HG02870 (cell line): ENCODE data around the gene POTEE.
"Not testable (repeated sequence)": the region's sequence is repeated elsewhere in the genome, so short reads cannot be mapped to it uniquely, and the experiment has no call there.

Experiments used
- ATAC-seq: cut with Tn5 transposase; IDR thresholded peaks from one replicate; pipeline ENCODE4 v1.9.1; 2021; ENCODE audit warnings: mild to moderate bottlenecking, moderate library complexity; ENCODE audit not compliant: unreplicated experiment

Gene POTEE

GRCh38 chr2:131209030-131209772, at the start of gene POTEE:
POTEE (plus strand) TSS chr2:131209536; CDS start chr2:131218403, 8,867 bp downstream.
- ATAC-seq, result not testable (repeated sequence)

GRCh38 chr2:131165562-131165961, 43.8 kb upstream of the POTEE start:
- ATAC-seq, result not testable (repeated sequence)

GRCh38 chr2:131168538-131168937, 40.8 kb upstream of the POTEE start:
- no peak for ATAC-seq

- not testable (repeated sequence) for ATAC-seq
Measured at GRCh38 chr2:131178050-131178449, 31.3 kb upstream of the POTEE start.

GRCh38 chr2:131178721-131179418, 30.5 kb upstream of the POTEE start:
- not testable (repeated sequence) for ATAC-seq

- not testable (repeated sequence) for ATAC-seq
Measured at GRCh38 chr2:131181451-131181850, 27.9 kb upstream of the POTEE start.

GRCh38 chr2:131193421-131193820, 15.9 kb upstream of the POTEE start:
- ATAC-seq, result not testable (repeated sequence)

- ATAC-seq, result not testable (repeated sequence)
Measured at GRCh38 chr2:131196186-131196585, 13.2 kb upstream of the POTEE start.

- no peak for ATAC-seq
Measured at GRCh38 chr2:131201098-131201497, 8.2 kb upstream of the POTEE start.

GRCh38 chr2:131207839-131208238, 1.5 kb upstream of the POTEE start:
- ATAC-seq, result not testable (repeated sequence)

- ATAC-seq, result not testable (repeated sequence)
Measured at GRCh38 chr2:131209773-131210104, 403 bp downstream of the POTEE start.

- ATAC-seq, result not testable (repeated sequence)
Measured at GRCh38 chr2:131210434-131211211, 1.3 kb downstream of the POTEE start.

- not testable (repeated sequence) for ATAC-seq
Measured at GRCh38 chr2:131217238-131217986, 8.1 kb downstream of the POTEE start.

GRCh38 chr2:131235543-131236449, 26.5 kb downstream of the POTEE start:
- not testable (repeated sequence) for ATAC-seq
